Mesenteric fat pad (tissue), 1 donor: ENCODE measurements around the gene FAT2. TPM values are rescaled to one million over a fixed set of nuclear protein-coding genes. Genes with fewer than 3 reads are reported as not detected.

ENCODE experiments used
- DNase-seq: peaks from one replicate; pipeline ENCODE4 v3.0.0-alpha.2; 2020; ENCODE audit warnings: low spot score
- total RNA-seq: library from RNA; stranded (reverse); fragmentation: NEBNext Ultra II Directional; extraction: Animal tissue kit (Norgen Biotek cat#: 25700); gene quantifications from one replicate; pipeline ENCODE4 v1.2.1, GENCODE V29; 2021
- donor health status: DM: yes; HTN: yes; CAD: no.

The FAT2 gene
- total RNA-seq, 1 donor from 2014 or later, result 0.51 TPM

- DNase-seq, result no peak
Measured at GRCh38 chr5:151556806-151557205, 34.3 kb downstream of the FAT2 start.

GRCh38 chr5:151555760-151556576, 35.2 kb downstream of the FAT2 start:
- DNase-seq, result no peak

- no peak for DNase-seq
Measured at GRCh38 chr5:151553695-151554094, 37.4 kb downstream of the FAT2 start.

- DNase-seq, result peak; percentile 81
Measured at GRCh38 chr5:151553130-151553670, 37.9 kb downstream of the FAT2 start.

- DNase-seq, result no peak
Measured at GRCh38 chr5:151551985-151552384, 39.1 kb downstream of the FAT2 start.

GRCh38 chr5:151550146-151550545, 41.0 kb downstream of the FAT2 start:
- DNase-seq, result peak; percentile 28

- no peak for DNase-seq
Measured at GRCh38 chr5:151549713-151550112, 41.4 kb downstream of the FAT2 start.

GRCh38 chr5:151547364-151547763, 43.8 kb downstream of the FAT2 start:
- DNase-seq, result no peak

- no peak for DNase-seq
Measured at GRCh38 chr5:151541571-151541970, 49.6 kb downstream of the FAT2 start.

Other genes starting within 250 kb of the FAT2 start
- gene SLC36A2, start 243.8 kb downstream of the FAT2 start, total RNA-seq, result not detected
- gene SLC36A1, start 143.7 kb downstream of the FAT2 start, total RNA-seq, result 23.3 TPM
- 1,881 TPM for gene SPARC, start 95.6 kb upstream of the FAT2 start, total RNA-seq
- 99.2 TPM for gene ATOX1, start 167.3 kb upstream of the FAT2 start, total RNA-seq
- 186 TPM for gene G3BP1, start 180.6 kb upstream of the FAT2 start, total RNA-seq